Esophagus mucosa (tissue), 1 donor: ENCODE data around the gene SORBS1. TPM values are rescaled to one million over a fixed set of nuclear protein-coding genes. Genes with fewer than 3 reads are reported as not detected.

Source experiments
- ATAC-seq: fragments of 200-7000 bp; cut with Tn5 transposase; one replicate; pipeline ENCODE4 v1.9.1; 2020
- total RNA-seq: library from RNA; stranded (reverse); gene quantifications from one replicate; pipeline ENCODE4 v1.2.4, GENCODE V29; 2023
- donor health status: DM: yes; HTN: yes; CAD: no.

Gene SORBS1
- total RNA-seq, 1 donor from 2014 or later = 23.2 TPM

DNA sequence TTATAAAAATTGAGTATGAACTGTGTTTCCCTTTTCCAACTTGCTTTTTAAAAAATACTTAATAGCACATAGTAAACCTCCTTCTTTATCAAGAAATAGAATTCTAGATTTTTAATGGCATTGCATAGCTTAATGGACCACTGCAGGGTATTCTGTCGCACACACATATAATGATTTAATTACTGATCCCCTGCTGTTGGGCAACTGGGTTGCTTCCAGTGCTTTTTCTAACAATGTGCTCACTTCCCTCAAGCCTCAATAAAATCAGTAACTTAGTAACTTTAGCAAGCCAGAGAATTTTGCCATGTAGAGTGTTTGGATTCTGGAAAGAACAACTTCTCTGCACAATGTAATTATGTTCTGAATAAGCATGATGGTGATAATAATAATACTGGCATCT, 221.3 kb downstream of the SORBS1 start:
- no peak for ATAC-seq

DNA sequence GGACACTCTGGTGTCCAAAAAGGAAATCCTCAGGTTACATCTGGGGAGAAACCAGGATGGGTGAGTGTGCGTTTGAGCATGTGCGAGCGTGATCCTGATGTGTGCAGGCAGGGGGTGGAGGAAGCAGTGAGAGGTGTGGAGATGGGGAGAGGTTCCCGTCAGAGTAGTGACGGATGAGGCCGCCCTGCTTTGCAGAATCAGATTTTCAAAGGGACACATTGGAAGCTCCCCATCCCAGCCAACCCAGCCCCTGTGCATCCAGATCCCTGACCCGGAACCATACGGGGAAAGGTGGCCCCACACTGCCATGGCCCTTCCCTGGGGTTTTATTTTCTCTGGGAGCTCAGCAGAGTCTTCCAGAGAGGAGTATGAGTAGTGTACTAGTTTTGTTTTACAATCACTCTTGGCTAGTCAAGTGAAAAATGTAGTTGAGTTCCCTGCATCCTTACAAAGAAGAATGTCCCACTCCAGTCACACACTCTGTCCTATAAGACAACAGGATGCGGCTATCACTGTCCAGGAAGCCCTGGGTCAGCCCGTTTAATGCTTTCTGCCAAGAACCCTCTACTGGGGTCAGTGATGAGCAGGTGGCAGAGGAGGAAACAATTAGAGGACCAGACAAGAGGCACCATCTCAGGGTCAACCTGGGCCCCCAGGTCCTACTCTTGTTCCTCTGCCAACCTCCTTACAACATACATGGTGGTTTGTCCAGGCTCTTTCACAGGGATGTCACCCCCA, 223.6 kb downstream of the SORBS1 start:
- no peak for ATAC-seq

DNA sequence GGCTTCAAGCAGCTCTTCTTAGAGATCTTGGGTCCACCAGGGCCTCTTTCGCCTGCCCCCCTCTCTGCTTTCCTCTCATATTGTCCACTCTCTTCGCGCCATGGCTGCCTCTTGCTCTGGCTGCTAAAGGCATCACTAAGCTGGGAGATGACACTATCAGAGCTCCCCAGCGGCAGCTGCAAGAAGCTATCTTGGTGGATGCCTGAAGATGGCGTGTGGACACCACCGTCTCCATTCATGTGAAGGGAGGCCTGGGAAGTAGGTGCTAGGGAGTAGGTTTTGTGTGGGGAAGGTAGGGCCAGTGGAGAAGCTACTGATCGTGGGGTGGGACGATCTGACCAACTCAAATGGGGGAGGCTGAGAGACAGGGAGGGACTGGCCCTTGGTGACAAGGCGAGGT, 224.5 kb downstream of the SORBS1 start:
- ATAC-seq = no peak

DNA sequence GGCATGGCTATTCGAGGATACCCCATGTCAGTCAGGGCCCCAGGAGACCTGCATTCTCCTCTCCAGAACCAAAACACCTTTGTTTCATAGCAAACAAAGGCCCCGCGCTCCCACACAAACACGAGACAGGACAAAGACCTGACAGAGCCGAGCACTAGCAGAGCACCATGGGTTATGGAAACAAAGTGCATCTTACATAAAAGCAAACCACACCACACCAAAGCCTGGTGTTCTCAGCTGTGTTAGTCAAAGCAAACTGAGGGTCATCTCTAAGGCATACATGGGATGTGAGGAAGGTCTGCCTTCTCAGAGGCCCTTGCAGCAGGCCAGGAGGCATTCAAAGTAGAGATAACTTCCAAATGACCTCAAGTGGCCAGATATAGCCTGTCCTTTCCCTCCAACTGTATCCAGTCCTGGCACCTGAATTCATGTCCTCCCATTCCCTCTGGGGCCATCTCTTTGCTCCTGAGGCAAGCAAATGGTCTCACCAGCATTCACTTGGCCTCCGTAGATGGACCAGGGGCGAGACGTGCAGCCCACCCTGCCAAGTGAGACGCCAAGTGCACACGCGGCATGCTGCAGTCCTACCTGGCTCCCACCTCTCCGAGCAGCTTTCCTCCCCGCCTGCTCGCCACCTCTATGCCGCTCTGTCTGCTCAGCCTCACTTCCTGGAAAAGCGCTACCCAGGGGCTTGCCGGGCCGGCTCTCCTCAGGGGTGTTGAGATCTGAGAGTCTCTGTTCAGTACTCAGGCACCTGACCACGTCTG, 225.1 kb downstream of the SORBS1 start:
- ATAC-seq = no peak

DNA sequence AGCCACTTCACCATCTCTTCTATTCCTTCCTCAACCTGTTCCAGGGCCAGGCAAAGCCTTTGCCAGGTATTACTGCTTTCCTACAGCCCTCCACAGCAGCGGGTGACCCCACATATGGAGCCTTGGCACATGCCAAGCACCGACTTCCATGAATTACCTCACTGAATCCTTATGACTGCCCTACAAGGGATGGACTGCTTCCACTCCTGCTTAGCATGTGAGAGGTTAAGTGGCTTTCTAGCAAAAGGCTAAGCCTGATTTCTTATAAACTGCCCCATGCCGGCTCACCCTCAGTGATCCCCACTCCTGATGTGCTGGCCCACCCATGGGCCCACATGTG, 226.4 kb downstream of the SORBS1 start:
- no peak for ATAC-seq

DNA sequence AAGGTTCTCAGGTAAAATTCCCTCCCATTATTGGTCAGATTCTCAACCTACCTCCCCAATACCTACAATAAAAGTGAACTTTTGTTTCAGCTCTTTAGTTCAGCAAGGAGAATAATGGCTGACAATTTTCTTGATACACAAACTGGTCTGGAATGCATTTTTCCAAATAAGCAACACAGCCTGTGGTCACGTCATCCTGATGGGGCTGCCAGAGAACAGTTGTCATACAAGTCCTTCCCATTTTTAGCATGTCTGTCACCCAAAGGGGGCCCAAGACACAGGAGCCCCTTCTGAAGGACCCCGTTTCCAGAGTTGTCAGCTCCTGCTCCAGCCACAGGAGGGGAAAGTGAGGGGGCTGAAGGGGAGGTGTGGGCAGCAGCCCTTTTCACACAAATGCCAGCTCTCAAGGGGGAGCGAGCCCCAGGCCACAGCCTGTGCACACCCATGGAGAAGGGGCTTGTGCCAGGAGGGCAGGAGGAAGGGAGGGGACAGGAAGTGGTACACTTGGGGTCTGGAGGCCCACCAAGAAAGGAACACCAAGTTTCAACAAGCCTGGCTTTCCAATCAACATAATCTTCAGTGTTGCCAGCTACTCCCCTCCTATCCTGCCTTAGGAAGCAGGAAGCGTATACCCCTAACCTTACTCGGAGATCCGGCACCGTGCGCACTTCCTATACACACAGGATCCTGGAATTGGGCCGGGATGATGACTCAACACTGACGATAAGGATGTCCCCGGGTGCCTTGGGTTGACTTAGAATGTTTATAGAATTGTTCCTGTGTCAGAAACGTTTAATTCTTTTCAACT, 227.0 kb downstream of the SORBS1 start:
- ATAC-seq = peak; percentile 84

DNA sequence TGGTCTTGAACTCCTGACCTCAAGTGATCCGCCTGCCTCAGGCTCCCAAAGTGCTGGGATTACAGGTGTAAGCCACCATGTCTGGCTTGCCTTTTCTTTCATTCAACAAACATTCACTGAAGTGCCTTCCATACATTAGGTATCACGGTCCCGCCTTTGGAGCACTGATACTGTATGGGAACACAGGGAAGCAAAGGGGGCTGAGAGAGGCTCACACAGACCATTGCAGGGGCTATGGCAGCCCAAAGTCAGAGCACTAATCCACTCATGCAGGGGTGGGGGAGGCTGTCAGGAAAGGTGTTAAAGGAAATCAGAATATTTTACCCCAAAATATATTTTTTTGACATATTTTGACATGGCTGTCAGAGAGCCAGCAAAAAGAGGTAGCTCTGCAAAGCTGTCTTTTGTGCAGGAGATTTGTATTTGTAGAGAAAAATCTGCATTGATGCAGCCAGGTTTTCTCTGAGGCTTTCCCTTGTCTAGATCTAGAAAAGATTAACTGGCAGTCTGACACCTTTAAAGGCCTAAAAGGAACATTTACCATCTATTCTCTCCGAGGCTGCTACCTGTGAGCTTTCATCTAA, 228.4 kb downstream of the SORBS1 start:
- no peak for ATAC-seq

DNA sequence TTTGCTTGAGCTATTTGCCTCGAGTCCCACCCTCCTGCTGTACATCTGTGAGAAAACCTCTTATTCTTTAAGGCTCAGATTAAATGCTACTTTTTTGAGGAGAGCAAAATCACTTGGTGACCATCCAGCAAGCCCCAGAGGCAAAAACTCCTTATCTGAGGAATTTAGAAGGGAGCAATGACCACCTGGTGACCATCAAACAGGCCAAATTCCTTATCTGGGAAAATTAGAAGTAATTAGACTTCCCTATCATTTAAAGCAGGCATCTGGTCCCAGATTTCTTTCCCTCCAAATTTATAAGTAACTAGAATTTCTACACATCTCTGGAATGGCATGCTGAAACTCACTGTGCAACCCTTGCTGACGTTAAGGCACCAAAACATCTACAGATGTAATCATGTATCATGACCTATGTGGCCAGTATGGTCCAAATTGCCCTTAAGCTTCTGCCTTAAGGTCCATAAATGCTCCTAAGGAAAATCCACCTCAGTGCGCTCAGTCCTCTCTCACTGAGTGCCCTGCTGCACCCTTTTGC, 229.5 kb downstream of the SORBS1 start:
- no peak for ATAC-seq

DNA sequence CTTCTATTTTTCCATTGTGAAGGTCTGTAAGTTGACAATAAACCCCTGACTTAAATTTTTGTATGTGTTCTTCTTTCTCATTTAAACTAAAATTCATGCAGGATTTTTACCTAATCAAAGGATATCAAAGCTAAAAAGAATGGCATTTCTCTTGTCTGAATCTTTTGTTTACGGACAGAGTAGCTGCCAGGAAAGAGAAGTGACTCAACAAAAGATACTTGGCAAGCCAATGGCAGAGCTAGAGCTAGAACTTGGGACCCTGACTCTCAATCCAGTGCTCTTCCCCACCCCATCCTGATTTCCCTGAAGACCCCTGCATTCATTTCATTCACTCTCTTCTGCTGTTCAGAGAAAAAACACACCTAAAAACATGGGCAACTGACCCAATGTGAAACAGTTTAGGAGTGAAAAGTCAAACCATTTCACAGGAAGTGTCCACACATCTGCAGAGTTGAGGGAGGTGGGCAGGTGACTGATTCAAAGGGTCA, 230.2 kb downstream of the SORBS1 start:
- ATAC-seq = no peak

DNA sequence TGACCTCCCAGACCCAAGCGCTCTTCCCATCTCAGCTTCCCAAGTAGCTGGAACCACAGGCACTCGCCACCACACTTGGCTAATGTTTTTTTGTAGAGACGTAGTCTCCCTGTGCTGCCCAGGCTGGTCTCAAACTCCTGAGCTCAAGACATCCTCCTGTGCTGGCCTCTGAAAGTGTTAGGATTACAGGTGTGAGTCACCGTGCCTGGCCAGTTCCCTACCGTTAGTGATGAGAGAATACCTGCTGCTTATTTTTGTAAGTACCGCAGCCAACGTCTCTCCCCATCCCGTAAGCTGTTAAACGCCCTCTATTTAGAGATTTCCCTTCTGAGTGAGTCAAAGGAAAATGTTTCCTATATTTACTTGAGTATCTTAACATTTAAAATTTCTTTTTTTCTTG, 231.9 kb downstream of the SORBS1 start:
- ATAC-seq = no peak

DNA sequence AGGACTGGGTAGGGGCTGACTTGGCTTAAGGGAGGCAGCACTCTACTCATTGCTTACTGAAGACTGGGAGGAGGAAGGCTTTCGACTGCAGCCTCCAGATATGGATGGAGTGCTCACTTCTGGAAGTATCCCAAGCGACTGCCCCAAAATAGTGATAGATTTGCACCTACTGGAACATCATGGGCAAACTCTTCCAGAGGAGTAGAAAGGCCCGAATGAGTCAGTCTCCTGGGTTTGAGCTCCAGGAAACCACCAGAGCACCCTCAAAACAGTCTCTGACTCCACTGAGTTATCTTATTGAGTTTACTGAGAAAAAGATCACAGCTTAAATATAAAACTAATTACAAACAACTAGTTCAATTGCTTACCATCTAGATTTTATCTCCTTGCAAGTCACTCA, 233.2 kb downstream of the SORBS1 start:
- no peak for ATAC-seq

DNA sequence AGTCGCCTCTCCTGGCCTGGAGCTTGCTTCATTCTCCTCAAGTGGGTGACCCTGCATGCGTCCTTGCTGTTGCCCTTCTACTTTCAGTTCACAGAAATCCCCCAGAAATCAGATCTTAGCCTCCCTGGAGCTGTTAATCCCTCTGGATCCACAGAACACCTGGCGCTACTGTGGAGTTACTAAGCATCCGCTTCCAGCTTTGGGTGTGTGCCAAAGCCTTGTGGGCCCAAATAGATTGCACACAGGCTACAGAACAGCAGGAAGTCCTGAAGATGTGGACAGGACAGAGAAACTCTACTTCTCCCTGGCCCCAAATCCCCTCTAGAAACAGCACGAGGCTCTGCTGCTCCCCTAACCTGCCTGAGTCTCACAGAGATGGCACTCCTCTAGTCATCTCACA, 233.8 kb downstream of the SORBS1 start:
- peak; percentile 56 for ATAC-seq

DNA sequence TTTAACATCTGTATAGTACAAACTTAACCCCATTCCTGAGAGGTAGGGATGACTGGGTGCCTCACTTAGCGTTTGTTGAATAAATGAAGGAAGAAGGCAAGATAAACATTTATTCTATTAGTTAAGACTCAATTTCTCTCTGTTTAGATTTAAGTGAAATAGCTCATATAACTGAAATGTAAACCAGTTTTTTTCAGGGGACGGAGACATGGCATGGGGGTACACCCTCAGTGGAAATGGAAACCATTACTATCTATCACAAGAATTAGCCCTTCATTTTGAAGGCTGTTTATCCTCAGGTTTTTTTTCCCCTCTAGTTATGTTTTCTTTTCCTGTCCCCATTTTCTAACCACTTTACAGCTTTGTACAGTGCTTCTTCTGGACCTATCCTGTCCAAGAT, 234.8 kb downstream of the SORBS1 start:
- ATAC-seq = no peak

DNA sequence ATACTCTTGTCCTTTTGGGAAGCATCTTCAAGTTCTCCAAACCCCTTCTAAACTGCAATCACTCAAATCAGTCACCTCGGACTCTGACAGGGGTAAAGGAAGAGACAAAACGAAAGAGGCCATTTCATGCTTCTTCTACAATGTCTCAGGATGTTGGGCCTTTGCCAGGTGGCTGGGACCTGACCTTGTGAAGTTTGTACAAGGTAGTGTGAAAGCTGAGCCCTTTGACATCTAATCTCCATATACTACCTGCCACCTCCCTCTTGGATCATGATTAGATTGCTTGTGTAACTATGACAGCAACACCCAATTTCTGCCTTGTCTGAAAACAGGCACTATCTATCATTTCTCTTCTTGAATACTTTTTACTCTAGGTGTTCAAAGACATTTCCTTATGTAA, 235.3 kb downstream of the SORBS1 start:
- no peak for ATAC-seq

DNA sequence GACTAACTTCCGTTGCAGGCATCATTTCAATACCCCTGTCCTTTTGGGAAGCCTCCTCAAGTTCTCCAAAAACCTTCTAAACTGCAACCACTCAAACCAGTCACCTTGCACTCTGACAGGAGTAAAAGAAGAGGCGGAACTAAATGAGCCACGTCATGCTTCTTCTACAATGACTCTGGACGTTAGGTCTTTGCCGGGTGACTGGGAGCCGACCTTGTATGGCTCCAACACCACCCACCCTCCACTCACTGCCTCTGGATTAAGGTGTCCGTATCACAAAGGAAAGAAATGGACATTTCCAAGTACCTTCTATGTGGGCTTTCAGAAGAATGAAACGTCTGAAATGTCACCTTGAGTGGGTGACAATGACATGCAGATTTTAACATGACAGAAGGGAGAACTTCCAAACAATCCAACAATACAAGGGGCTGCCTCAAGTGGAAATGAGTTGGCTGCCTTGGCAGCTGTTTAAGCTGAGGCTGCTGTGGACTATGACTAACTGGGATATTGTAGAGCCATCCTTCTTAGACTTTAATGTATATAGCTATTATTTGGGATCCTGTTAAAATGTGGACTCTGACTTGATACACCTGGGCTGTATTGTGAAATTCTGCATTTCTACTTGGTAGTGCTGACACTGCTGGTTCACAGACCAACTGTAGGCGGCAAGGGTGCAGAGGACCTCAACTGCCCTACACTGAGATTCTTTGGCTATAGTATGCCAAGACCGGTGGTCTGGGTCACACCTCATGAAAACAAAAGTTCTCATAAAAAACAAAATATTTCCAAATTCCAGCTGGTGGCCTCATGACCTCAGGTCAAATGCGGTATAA, 236.5 kb downstream of the SORBS1 start:
- no peak for ATAC-seq

DNA sequence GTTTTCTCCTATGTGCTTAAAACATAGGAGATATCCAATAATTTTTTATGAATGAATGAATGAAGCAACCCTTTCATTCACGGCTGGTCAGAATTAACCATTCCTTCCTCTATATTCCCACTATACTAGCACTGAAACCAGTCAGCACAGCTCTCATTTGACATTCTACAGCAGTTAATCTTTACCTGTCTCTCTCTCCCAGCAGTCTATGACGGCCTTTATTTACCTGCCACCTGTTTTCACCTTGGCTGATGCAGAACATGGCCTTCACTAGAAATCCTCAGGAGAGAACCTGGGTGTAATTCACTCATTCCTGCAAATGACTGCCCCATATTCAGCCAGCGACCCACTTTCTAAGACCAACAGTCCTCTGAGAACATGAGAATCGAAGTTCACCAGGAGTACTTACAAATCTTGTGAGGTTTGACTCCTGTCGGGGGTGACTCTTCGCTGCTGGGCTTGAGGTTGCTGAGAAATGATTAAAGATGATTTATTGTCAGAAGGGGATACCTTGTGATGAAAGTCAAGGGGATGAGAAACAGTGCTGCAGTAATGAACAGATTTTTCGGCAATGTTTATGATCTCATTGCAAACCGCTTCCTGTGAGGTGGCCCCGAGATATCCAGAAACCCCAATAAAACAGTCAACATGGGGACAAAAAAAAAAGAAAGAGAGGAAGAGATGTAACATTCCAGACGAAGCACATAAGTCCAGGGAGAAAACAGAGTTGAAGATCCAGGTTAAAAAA, 239.4 kb downstream of the SORBS1 start:
- ATAC-seq = no peak

DNA sequence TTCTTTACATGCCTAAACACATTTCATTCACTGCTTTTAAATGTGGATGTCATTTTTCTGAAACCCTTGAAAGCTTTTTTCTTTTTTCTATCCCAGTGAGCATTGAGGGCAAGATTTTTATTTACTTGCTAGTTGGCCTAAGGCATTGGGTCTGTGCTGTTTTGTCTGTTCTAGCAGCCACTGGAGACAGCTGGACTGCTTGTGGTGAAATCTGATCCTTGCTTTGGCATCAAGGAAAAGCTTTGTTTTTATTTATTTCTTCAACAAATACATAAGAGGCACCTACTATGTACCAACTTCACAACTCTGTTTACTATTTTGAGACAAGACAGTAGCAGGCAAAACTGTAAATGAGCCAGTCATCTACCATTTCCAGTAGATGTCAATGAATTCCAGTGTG, 241.9 kb downstream of the SORBS1 start:
- no peak for ATAC-seq

DNA sequence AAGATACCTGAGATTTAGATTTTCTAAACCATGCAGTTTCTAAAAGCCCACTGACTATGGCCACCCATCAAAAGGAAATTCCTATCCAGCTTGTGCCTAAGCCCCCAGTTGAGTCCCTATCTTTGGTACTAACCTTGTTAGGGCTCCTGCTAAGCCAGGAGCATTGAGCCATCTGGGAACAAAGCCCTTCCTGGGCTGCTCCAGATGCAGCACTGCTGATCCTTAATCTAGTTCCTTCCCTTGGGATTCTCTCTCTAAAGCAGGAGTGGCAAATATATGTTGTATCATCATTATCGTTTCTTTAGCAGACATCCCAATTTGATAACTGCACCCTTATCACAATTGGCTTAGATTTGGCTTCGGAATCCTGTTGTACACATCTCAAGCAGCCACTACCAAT, 245.7 kb downstream of the SORBS1 start:
- no peak for ATAC-seq

DNA sequence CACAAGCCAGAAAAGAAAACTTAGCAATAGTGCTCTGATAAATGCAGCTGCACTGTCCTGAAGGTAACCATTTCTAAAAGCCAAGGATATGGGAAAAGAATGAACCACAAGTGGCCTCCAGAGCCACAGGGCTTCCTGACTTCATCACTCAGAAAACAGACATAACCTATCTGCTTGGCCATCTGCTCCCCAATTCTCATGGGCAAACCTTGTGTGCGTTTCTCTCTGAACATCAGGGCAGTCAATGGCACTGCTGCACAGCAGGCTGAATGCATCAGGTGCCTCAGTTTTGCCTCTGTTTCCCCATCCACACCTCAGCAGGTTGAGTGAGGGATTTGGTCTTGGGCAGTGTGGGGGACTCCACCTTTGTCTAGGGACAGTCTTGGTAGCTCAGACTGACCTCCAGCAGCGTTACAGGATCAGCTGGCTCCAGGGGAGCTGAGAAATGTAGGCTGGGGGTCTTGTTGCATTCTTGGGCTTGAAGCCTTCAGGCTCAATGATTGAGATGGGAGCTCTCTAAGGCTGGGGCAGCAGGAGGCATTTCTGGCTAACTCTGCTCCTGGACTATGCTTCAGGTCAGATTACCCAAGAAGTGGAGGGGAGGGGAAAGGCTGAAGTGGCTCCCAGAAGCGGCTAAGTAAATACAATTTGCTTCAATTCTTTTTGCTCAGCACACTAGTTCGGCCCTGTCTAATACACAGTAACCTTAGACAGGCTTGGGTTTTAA, 246.8 kb downstream of the SORBS1 start:
- ATAC-seq = no peak

DNA sequence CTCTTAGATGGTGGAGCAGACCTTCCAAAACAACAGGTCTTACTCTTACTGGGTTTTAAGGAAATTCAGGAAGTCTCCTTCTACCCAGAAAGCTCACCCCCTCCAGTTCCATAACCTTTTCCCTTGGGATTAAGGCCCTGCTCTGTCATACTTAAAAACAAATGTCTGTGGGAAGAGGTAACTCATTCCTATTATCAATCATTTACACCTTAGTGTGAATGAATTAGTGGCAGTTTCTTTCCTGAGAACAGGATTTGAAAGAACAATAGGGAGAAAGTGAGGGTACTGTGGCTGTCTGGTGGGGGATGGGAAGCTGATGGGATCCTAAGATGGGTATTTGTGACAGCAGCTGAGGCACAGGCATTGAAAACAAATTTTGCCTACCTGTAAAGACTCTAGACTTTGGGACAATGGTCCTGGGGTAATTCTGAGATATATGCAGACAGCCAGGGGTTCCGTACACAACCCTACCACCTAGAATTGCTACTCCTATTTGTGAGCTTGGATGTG, 248.1 kb downstream of the SORBS1 start:
- ATAC-seq = no peak
